NCI-H1105 treated with DMSO at 0.1 percent for 48 hours (cell line): ENCODE measurements around the gene CSRP1.
"Not testable (repeated sequence)": the region's sequence is repeated elsewhere in the genome, so short reads cannot be mapped to it uniquely, and the experiment has no call there.

ENCODE experiments used
- DNase-seq: peaks from one replicate; lab custom pipeline; 2025; lab: John Stamatoyannopoulos, UW

CSRP1 gene

DNA sequence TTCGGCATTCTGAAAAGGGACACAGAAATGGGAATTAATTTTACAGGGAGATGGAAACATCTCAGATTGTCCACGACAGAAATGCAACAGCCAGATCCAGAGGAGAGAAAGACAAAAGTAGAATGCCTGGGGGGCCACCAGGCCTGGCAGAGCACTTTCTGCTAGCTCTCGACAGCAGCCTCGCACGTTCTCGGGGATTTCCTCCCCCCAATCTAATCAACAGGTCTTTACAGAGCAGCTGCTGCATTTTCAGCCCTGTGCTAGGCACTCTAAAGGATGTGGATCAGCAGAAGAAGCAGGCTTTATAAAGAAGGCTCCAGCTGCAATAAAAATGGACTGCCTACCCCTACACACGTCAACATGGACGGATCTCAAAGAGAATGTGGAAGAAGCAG is 10.6 kb downstream of the CSRP1 start:
- DNase-seq: no peak

DNA sequence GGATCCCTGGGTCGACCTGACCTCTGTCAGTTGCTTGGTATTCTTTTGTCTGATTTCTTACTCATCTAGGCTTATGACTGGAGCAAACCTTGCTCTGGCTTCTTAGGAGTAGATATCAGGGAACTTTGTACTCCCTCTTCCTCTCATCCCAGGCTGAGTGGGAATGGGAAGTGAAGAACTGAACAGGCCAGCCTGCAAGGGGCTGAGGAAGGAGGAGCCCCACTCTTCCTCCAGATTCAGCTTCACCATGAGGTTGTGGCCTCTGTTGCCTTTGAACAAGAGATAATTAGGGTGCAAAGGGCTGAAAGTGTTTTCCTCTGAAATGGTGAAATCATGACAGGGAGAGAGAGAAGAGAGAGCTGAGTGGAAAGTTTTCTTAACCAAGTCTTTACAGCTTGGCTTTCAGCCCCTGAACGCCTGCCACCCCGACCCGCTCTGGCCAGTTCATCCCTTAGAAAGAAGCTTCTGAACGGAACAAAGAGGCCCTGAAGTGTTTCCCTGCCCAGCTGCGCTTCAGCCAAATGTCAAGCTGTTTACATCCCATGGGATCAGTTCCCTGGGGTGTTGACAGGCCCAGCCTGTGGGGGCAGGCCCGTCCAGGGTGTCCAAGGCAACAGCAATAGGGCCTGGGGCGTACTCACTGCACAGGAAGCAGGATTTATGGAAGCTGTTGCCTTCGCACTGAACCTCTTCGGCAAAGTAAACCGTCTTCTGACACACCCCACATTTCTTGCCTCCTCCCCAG is 11.2 kb downstream of the CSRP1 start:
- DNase-seq: peak; percentile 79

- no peak for DNase-seq
Measured at GRCh38 chr1:201493757-201494617, 12.9 kb downstream of the CSRP1 start.

- not testable (repeated sequence) for DNase-seq
Measured at GRCh38 chr1:201493026-201493656, 13.8 kb downstream of the CSRP1 start.

GRCh38 chr1:201491896-201492511 is 14.9 kb downstream of the CSRP1 start:
- no peak for DNase-seq

GRCh38 chr1:201490708-201491131 is 16.2 kb downstream of the CSRP1 start:
- DNase-seq: no peak

GRCh38 chr1:201489643-201490261 is 17.2 kb downstream of the CSRP1 start:
- DNase-seq: no peak

DNA sequence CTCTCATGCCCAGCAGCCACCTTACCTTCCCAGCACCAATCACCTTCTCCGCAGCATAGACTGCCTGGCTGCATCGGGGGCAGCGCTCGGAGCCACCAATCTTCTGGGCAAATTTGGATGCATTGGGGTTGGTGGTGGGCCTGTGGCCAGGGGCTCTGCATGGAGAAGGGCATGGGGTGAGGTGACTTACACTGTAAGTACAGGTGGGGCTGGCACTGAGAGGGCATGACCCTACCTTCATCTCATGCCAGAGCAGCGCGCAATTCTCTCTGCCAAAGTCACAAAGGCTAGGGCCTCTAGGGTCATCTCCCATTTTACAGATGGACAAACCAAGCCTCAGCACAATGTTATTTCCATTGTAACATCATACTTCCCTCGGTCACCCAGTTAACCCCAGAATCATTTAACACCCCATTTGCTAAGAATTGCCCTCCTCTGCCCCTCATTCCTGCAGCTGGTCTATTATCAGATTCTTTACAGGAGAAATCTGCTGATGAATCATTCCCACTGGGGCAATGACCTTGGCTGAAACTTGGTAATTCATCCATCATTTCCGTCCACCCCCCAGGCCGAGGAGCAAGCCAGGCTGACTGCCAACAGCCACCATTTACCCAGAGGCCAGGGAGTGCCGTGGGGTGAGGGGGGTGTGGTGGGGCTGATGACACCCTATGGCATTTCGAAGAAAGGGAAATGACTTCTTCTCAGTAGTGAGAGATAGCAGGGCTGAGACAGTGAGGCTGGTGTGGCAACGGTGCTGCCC is 17.9 kb downstream of the CSRP1 start:
- DNase-seq: no peak

DNA sequence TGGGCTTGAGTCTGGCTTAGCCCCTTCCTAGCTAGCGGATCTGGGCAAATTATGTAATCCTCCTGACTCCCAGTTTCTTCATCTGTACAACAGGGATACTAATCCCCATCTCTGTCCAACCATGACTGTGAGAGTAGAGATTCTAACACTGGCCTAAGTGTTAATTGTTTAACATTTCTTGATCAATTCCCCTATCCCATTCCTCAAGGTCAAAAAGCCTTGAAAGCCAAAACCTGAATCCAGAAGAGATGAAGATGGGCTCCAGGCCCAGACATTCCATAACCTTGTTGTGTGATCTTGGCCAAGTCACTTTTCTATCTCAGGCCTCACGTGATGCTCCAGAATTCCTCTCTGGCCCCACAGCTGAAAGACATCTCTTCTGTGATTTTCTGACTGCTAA is 19.2 kb downstream of the CSRP1 start:
- DNase-seq: no peak

- DNase-seq: no peak
Measured at GRCh38 chr1:201486187-201486586, 20.7 kb downstream of the CSRP1 start.

DNA sequence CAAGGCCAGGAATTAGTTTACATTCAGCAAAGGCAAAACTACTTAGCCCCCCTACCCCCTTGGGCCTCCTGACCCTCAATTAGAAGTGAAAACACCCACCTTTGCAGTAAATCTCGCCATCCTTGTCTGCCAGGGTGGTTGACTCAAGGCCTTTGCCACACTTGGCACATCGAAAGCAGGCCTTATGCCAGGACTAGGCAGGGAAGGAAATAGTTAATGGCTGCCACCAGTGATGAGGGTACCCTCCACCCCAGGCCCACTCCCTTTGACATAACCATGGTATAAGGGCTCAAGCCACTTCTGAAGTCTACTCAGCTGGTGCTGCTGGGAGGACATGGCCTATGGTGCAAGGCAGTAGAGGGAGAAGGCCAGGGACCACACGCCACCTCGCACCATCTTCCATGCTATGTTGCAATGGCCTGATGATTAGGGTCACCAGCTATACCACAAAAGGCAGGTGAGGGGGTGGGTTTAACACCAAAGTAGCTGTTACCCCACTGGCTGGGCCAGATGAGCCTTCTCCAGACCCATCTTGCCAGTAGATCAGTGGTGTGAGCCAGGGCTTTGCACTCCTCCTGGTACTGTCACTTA is 21.6 kb downstream of the CSRP1 start:
- DNase-seq: no peak

DNA sequence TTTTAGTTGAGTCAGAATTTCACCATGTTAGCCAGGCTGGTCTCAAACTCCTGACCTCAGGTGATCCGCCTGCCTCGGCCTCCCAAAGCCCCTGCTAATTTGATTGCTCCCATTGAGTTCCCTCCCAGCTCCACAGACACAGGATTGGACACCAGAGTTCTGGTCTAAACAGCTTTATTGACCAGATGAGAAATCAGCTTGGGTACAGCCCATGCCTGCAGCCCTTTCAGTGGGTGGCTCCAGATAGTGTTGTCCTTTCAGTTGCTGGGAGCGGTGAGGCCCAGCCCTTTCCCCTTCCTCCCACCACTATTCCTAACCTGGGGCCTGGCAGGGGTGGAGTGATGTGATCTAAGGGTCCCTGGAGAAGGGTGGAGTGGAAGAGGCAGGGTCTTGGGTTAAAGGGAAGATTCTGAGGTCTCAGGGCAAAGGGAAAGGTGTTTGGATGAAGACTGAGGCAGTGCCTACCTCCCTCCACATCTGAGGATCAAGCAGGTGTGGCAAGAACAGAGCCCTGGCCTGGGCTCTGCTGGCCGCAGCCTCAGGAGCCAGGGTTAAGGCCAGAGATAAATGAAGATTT is 23.5 kb downstream of the CSRP1 start:
- DNase-seq: no peak

- no peak for DNase-seq
Measured at GRCh38 chr1:201482755-201483154, 24.2 kb downstream of the CSRP1 start.

DNA sequence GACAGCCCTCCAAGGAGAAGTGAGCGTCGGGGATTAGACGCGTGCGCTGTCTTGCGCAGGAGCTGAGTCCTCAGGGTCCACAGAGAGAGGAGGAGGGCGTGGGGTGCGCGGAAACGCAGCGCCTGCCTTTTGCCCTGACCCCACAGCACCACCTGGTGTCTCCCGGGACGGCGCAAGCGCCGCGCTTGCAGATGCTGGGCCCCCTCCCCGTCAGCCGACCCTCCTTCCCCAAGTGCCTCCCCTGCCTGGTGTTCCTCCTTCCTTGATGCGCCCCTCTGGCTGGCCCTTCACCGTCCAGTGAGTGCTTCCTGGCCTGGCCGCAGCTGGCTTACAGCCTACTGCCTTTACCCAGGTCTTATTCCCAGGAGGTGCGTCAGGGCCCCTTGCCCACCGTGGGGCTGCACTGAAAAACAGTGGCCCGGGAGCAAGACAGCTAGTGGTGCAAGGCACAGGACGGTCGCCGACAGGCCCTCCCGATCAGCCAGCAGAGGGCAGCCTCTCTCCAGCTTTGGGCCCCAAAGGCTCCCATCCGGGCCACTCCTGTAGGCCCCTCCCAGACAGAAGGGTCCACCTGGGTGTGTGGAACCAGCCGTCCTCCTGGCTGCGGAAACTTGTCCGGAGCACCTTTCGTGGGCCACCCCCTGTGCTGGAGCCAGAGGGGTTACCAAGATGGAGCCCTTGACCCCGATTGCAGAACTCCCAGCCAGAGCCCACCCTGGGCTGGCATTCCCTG is 25.0 kb downstream of the CSRP1 start:
- peak; percentile 82 for DNase-seq

DNA sequence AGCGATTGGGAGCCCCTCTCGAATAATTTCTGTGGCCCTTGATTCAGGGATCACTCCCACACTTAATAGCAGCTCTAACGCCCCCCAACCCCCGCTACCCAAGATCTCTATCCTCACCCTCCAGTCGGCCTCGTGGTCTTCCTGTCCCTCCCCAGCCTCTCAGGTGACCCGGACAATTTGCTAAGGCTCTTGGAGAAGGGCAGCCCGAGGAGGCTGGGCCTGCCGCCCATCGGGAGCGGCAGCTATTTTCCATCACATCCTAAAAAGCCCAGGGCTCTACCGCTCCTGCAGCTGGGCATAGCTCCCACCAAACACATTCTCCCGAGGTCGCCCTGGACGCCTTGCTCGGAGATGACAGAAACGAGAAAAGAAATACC is 25.9 kb downstream of the CSRP1 start:
- no peak for DNase-seq

DNA sequence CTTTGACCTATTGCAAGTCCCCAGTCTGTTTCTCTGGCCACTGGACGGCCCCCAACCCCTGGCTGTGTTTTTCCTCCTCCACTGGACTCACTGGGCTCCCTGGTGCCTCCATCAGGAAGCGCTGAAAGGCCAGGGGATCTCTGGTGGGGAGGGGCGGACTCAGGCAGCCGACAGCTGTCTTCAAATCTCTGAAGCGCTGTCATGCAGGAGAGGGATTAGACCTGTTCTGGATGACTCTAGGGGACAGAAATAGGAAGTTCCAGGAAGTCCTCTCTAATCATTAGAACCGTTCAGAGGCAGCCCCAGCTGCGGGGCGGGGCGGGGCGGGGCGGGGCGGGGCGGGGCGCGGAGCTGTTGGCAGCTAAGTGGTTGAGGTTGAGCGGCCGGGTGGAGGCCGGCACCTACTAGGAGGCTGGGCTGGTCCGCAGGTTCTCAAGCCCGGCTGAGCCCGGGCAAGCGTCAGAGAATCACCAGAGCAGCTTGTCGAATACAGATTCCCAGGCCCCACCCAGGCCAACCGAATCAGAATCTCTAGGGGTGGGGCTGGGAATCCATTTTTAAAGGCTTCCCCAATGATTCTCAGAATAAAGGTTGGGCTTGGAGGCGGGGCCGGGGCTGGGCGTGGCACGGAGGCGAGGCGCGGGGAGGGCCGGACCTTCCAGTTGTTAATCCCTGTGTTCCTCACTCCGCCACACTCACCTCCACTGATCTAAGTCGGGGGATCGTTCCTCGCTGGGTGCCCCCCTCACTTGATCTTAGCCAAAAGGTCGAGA is 26.5 kb downstream of the CSRP1 start:
- DNase-seq: peak; percentile 70

DNA sequence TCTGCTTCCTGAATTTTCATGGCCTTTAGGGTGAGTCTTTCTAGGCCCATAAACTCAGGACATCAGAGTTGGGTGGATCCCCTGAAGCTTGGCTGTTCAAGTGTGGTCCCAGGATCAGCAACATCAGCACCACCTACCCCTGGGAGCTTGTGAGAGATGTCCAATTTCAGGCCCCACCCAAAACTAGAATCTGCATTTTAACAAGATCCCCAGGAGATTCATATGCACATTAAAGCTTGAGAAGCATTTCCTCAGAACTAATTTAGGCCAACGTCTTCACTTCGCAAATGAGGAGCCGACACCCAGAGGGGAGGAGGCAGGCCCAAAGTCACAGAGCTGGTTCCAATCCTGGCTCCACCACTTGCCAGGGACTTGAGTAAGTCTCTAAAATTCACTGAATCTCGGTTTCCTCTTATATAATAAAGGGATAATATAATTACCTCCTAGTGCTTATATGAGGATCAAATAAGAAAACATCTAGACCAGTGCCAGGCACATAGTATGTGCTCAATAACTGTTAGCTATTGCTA is 27.7 kb downstream of the CSRP1 start:
- no peak for DNase-seq

GRCh38 chr1:201478666-201479065 is 28.3 kb downstream of the CSRP1 start:
- not testable (repeated sequence) for DNase-seq
